MM.1S (cell line): ENCODE measurements around the gene TANK.

Experiments
- DNase-seq: peaks from one replicate; pipeline ENCODE4 v3.0.0-alpha.2; 2015
- H2AFZ ChIP-seq: fragments of 300-600 bp; sonication (generic); 2 replicates; pipeline ENCODE4 v1.6.0; 2016; ENCODE audit warnings: antibody characterized with exemption, low read length
- H3F3A ChIP-seq: fragments of 300-600 bp; sonication (generic); 2 replicates; pipeline ENCODE4 v1.6.1; 2016; ENCODE audit warnings: mild to moderate bottlenecking, antibody characterized with exemption, low read length, moderate library complexity, mixed read lengths; ENCODE audit not compliant: insufficient read depth
- H3K27ac ChIP-seq: fragments of 300-600 bp; sonication (generic); 2 replicates; pipeline ENCODE4 v1.5.1; 2016; ENCODE audit warnings: mild to moderate bottlenecking, low read length
- H3K27me3 ChIP-seq: fragments of 300-600 bp; sonication (generic); replicated peaks from 2 replicates; pipeline ENCODE4 v1.6.0; 2016; ENCODE audit warnings: low read length; ENCODE audit not compliant: insufficient read depth
- H3K36me3 ChIP-seq: fragments of 300-600 bp; sonication (generic); replicated peaks from 2 replicates; pipeline ENCODE4 v1.6.1; 2016; ENCODE audit warnings: mild to moderate bottlenecking, low read length, mixed read lengths; ENCODE audit not compliant: insufficient read depth
- H3K4me1 ChIP-seq: fragments of 300-600 bp; sonication (generic); 2 replicates; pipeline ENCODE4 v1.6.1; 2016; ENCODE audit warnings: low read length, mixed read lengths
- H3K4me2 ChIP-seq: fragments of 300-600 bp; sonication (generic); 2 replicates; pipeline ENCODE4 v1.6.0; 2016; ENCODE audit warnings: low read depth, low read length
- H3K4me3 ChIP-seq: fragments of 300-600 bp; sonication (generic); 2 replicates; pipeline ENCODE4 v1.5.1; 2016; ENCODE audit warnings: low read length, mixed read lengths
- H3K79me2 ChIP-seq: fragments of 300-600 bp; sonication (generic); 2 replicates; pipeline ENCODE4 v1.6.1; 2016; ENCODE audit warnings: mixed run types, low read length, mixed read lengths
- H3K9ac ChIP-seq: fragments of 300-600 bp; sonication (generic); 2 replicates; pipeline ENCODE4 v1.6.1; 2016; ENCODE audit warnings: low read length, mixed read lengths
- H3K9me2 ChIP-seq: fragments of 300-600 bp; sonication (generic); replicated peaks from 2 replicates; pipeline ENCODE4 v1.6.1; 2016; ENCODE audit warnings: mild to moderate bottlenecking, low read length, mixed read lengths; ENCODE audit not compliant: insufficient read depth
- H3K9me3 ChIP-seq: fragments of 300-600 bp; sonication (generic); replicated peaks from 2 replicates; pipeline ENCODE4 v1.6.1; 2016; ENCODE audit warnings: mild to moderate bottlenecking, low read length, mixed read lengths; ENCODE audit not compliant: insufficient read depth
- H4K20me1 ChIP-seq: fragments of 300-600 bp; sonication (generic); 2 replicates; pipeline ENCODE4 v1.6.1; 2016; ENCODE audit warnings: mild to moderate bottlenecking, low read length, moderate library complexity, mixed read lengths; ENCODE audit not compliant: insufficient read depth
- EZH2 ChIP-seq: fragments of 300-600 bp; sonication (generic); optimal IDR thresholded peaks from 2 replicates; pipeline ENCODE3; 2017; ENCODE audit warnings: low read depth, mild to moderate bottlenecking, antibody characterized with exemption, low read length, mixed read lengths
- EZH2phosphoT487 ChIP-seq: fragments of 300-600 bp; sonication (generic); IDR thresholded peaks from 2 replicates; pipeline ENCODE4 v1.6.1; 2018; ENCODE audit warnings: antibody characterized with exemption, low read length
- TF ChIP-seq, protein P1 (sequence below): fragments of 300-600 bp; sonication (generic); IDR thresholded peaks from 2 replicates; pipeline ENCODE4 v1.5.1; 2016; ENCODE audit warnings: antibody characterized with exemption, low read length, mixed read lengths

Gene TANK

DNA sequence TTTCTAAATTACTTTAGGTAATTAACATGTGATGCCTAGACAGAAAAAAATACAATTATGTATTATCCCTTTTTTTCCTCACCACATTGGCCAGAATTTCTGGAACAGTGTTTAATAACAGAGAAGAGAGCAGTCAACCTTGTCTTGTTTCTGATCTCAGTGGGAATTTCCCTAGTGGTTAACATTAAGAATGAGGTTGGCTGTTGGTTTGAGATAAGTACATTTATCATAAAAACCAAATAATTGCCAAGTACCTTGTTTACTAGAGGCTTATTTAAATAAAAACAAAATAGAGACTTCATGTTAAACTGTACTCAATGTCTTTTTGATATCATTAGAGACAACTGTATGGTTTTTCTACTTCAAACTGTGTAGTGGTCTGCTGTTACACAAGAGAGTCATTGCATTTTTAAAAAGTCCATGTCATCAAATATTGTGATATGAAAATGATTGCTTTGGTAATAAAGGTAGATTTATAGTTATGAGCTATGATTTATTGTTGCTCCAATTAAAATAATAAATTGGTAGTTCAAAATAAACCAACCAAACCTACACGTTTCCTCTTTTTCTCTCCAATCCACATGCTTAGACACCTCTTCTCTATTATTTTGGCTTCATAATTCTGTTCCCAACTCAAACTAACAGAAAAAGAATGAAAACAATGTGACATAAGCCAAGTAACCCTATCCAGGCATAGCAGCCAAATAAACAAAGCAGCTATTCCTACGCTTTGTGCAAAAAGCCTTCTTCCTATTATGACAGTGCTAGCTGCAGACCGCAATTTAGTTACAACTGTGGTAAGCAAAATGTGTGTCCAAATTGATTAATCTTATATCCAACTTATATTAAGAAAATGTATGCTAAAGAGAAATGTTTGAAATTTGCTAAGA, 20.9 kb upstream of the TANK start:
- no peak for DNase-seq
- Histone ChIP-seq H3K9me2 (no peaks in the 10 kb centered on the region), H3K4me2 (no peak overlapping the region), H3K27ac (no peak overlapping the region), H4K20me1 (no peaks in the 10 kb centered on the region), H3K79me2 (no peaks in the 10 kb centered on the region), H3K4me1 (no peaks in the 10 kb centered on the region), H3K36me3 (no peaks in the 10 kb centered on the region), H3K9ac (no peak overlapping the region), H2AFZ (no peak overlapping the region), H3K4me3 (no peak overlapping the region), H3F3A (no peaks in the 10 kb centered on the region), H3K9me3 (no peaks in the 10 kb centered on the region), H3K27me3 (no peaks in the 10 kb centered on the region)
- TF ChIP-seq EZH2 (no peak), EZH2phosphoT487 (no peak)

DNA sequence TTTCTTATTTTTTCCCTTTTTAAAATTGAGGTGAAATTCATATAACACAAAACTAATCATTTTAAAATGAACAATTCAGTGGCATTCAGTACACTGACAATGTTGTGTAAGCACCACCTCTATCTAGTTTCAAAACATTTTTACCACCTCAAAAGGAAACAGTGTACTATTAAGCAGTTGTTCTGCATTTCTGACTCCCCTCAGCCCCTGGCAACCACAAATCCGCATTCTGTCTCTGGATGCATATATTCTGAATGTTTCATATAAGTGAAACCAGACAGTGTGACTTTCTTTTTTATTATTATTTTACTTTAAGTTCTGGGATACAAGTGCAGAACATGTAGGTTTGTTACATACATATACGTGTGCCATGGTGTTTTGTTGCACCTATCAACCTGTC, 19.2 kb upstream of the TANK start:
- no peaks in the 10 kb centered on the region for H3K79me2 ChIP-seq
- H3K9me2 ChIP-seq = no peaks in the 10 kb centered on the region
- no peaks in the 10 kb centered on the region for H3K9me3 ChIP-seq
- H4K20me1 ChIP-seq = no peaks in the 10 kb centered on the region
- H3F3A ChIP-seq = no peaks in the 10 kb centered on the region
- H3K9ac ChIP-seq = no peak overlapping the region
- no peaks in the 10 kb centered on the region for H3K4me1 ChIP-seq
- H3K4me2 ChIP-seq = no peak overlapping the region
- TF ChIP-seq EZH2 = no peak
- TF ChIP-seq, protein P1, sequence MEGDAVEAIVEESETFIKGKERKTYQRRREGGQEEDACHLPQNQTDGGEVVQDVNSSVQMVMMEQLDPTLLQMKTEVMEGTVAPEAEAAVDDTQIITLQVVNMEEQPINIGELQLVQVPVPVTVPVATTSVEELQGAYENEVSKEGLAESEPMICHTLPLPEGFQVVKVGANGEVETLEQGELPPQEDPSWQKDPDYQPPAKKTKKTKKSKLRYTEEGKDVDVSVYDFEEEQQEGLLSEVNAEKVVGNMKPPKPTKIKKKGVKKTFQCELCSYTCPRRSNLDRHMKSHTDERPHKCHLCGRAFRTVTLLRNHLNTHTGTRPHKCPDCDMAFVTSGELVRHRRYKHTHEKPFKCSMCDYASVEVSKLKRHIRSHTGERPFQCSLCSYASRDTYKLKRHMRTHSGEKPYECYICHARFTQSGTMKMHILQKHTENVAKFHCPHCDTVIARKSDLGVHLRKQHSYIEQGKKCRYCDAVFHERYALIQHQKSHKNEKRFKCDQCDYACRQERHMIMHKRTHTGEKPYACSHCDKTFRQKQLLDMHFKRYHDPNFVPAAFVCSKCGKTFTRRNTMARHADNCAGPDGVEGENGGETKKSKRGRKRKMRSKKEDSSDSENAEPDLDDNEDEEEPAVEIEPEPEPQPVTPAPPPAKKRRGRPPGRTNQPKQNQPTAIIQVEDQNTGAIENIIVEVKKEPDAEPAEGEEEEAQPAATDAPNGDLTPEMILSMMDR = no peak
- no peak for TF ChIP-seq EZH2phosphoT487
- no peak overlapping the region for H3K4me3 ChIP-seq
- H3K36me3 ChIP-seq = no peaks in the 10 kb centered on the region
- no peaks in the 10 kb centered on the region for H3K27me3 ChIP-seq
- H3K27ac ChIP-seq = no peak overlapping the region
- no peak for DNase-seq
- no peak overlapping the region for H2AFZ ChIP-seq

DNA sequence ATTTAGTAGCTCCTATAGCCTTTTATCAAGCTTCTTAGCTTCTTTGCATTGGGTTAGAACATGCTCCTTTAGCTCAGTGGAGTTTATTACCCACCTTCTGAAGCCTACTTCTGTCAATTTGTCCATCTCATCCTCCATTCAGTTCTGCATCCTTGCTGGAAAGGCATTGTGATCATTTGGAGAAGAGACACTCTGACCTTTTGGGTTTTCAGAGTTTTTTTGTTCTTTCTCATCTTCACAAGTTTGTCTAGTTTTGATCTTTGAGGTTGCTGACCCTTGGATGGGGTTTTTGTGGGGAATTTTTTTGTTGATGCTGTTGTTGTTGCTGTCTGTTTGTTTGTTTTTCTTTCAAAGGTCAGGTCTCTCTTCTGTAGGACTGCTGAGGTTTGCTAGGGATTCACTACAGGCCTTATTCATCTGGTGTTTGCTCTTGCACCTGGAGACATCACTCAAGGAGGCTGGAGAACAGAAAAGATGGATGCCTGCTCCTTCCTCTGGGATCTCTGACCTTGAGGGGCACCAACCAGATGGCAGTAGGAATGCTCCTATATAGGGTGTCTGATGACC, 13.9 kb upstream of the TANK start:
- Histone ChIP-seq H4K20me1 (no peaks in the 10 kb centered on the region), H3K4me1 (no peaks in the 10 kb centered on the region), H3K27me3 (no peaks in the 10 kb centered on the region), H3K9me2 (no peaks in the 10 kb centered on the region), H3K9ac (no peak overlapping the region), H3K9me3 (no peaks in the 10 kb centered on the region), H3K79me2 (no peaks in the 10 kb centered on the region), H3K27ac (no peak overlapping the region), H3K4me3 (no peak overlapping the region), H2AFZ (no peak overlapping the region), H3F3A (no peaks in the 10 kb centered on the region), H3K4me2 (no peak overlapping the region), H3K36me3 (no peaks in the 10 kb centered on the region)
- no peak for DNase-seq
- TF ChIP-seq, protein P1 = no peak

DNA sequence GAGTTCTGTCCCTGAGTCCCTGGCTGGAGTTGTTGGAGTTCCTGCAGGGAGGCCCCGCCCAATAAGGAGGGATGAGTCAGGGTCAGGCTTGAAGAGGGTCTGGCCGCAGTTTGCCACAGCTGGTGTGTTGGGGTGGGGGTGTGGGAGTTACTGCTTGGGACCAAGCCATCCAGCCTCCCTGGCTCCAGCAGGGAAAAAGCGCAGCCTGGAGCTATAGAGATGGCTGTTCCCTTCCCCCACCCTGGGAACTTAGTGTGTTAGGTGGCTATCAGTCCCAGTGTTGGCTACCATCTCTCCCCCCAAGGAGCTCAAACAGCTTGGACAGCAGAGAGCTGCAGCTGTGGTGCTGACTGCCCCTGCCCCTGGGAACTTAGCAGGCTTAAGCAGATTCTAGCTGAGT, 13.2 kb upstream of the TANK start:
- H3K4me2 ChIP-seq = no peak overlapping the region
- H3K79me2 ChIP-seq = no peaks in the 10 kb centered on the region
- no peak overlapping the region for H3K4me3 ChIP-seq
- H3F3A ChIP-seq = no peaks in the 10 kb centered on the region
- no peaks in the 10 kb centered on the region for H3K4me1 ChIP-seq
- no peaks in the 10 kb centered on the region for H3K27me3 ChIP-seq
- no peak overlapping the region for H2AFZ ChIP-seq
- no peaks in the 10 kb centered on the region for H3K9me2 ChIP-seq
- H3K9ac ChIP-seq = no peak overlapping the region
- no peaks in the 10 kb centered on the region for H4K20me1 ChIP-seq
- DNase-seq = no peak
- H3K9me3 ChIP-seq = no peaks in the 10 kb centered on the region
- no peaks in the 10 kb centered on the region for H3K36me3 ChIP-seq
- TF ChIP-seq EZH2 (no peak), EZH2phosphoT487 (no peak)
- TF ChIP-seq, protein P1 = no peak
- H3K27ac ChIP-seq = no peak overlapping the region
